Measurements from ENCODE around the gene PDK4. TPM values are rescaled to one million over a fixed set of nuclear protein-coding genes. Genes with fewer than 3 reads are reported as not detected.

The PDK4 gene
- 0.47 and 0.94 TPM in 2 replicates for total RNA-seq

DNA sequence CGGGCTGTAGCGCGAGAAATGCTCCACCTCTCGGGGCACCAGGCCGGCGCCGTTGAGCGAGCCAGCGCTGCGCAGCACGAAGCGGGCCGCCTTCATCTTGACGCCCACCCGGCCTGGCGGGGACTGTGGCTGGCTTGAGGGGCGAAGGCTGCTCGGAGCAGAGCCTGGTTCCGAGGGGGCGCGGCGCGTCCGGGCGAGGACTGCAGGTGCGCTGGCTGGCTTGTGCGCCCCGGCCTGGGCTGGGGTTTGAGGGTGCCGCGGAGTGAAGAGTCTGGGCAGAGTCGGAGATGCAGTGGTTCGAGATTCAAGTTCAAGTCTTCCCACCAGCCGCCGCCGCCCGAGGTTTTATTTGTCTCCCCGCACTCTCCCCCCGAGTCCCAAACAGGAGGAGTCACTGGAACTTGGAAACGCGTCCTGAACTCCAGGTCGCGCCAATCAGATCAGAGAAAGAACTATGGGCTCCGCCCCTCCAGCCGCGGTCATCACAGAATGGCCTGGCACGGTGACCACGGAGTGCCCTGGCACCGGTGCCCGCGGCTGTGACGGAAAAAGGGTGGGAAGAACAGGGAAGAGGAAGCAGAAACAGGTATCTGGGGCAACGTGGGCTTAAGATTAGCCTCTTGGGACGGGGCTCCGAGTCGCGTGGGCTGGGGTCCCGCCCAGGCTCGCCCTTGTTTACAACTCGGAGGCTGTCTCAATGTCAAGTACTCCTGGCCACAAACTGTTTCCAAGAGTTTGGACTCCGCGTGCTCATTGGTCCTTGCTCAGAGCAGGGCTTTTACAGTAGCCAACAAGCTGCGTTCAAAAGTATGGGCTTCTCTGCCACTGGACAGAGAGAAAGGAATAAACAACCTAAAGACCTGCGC is at the start of gene PDK4:
Gene PDK4, minus strand, starts transcription at position 319 of the 866 bp plus-strand sequence. Its CDS starts 223 bp downstream, at position 96.

Other genes starting within 250 kb of the PDK4 start
- under 0.01 TPM in 1 of 2 replicates, not detected in the other for gene PON3, start 200.1 kb downstream of the PDK4 start, total RNA-seq
- 22.2 and 39.7 TPM in 2 replicates for gene PON2, start 161.5 kb downstream of the PDK4 start, total RNA-seq
- gene ASB4, start 110.6 kb downstream of the PDK4 start, total RNA-seq, result not detected in 2 replicates
- 0.17 and 0.47 TPM in 2 replicates for gene DYNC1I1, start 176.0 kb upstream of the PDK4 start, total RNA-seq